SKM-1 (cell line): ENCODE measurements around the gene LGALS7.
"Not testable (repeated sequence)": the region's sequence is repeated elsewhere in the genome, so short reads cannot be mapped to it uniquely, and the experiment has no call there.

Experiments
- DNase-seq: peaks from one replicate; lab custom pipeline; 2025; ENCODE audit not compliant: unreplicated experiment; lab: John Stamatoyannopoulos, UW

LGALS7 gene

GRCh38 chr19:38773469-38774177, at the start of gene LGALS7:
Gene LGALS7, minus strand, starts transcription at chr19:38773517. Its CDS starts 25 bp downstream, at chr19:38773492.
- DNase-seq, result no peak

- DNase-seq, result not testable (repeated sequence)
These were observed 48.0 kb upstream of the LGALS7 start for GRCh38 chr19:38821230-38821825.

GRCh38 chr19:38819231-38819920, 46.1 kb upstream of the LGALS7 start:
- no peak for DNase-seq

- no peak for DNase-seq
These were observed 43.8 kb upstream of the LGALS7 start for GRCh38 chr19:38817081-38817480.

- DNase-seq, result no peak
These were observed 42.9 kb upstream of the LGALS7 start for GRCh38 chr19:38816131-38816750.

- DNase-seq, result no peak
These were observed 42.0 kb upstream of the LGALS7 start for GRCh38 chr19:38815059-38816001.

- DNase-seq, result not testable (repeated sequence)
These were observed 40.6 kb upstream of the LGALS7 start for GRCh38 chr19:38813932-38814331.

GRCh38 chr19:38813323-38813722, 40.0 kb upstream of the LGALS7 start:
- DNase-seq, result no peak

GRCh38 chr19:38812841-38813320, 39.6 kb upstream of the LGALS7 start, which contains the start of gene LGALS4:
Gene LGALS4, minus strand, starts transcription at chr19:38812945. Its CDS starts 59 bp downstream, at chr19:38812886.
- DNase-seq, result no peak

- no peak for DNase-seq
These were observed 38.9 kb upstream of the LGALS7 start for GRCh38 chr19:38812009-38812840.

GRCh38 chr19:38809592-38810252, 36.4 kb upstream of the LGALS7 start:
- DNase-seq, result no peak

- no peak for DNase-seq
These were observed 35.4 kb upstream of the LGALS7 start for GRCh38 chr19:38808741-38809140.

- not testable (repeated sequence) for DNase-seq
These were observed 34.2 kb upstream of the LGALS7 start for GRCh38 chr19:38807374-38808098.

GRCh38 chr19:38806371-38806770, 33.1 kb upstream of the LGALS7 start:
- DNase-seq, result no peak

- DNase-seq, result no peak
These were observed 31.9 kb upstream of the LGALS7 start for GRCh38 chr19:38805180-38805579.

- no peak for DNase-seq
These were observed 30.2 kb upstream of the LGALS7 start for GRCh38 chr19:38803543-38803942.

- DNase-seq, result no peak
These were observed 28.2 kb upstream of the LGALS7 start for GRCh38 chr19:38801359-38802095.
